Omental fat pad (tissue), 4 donors: ENCODE data around the gene F13B. TPM values are rescaled to one million over a fixed set of nuclear protein-coding genes. Genes with fewer than 3 reads are reported as not detected.

Experiments used
- ATAC-seq: fragments of 150-250 bp; one replicate; pipeline ENCODE4 v1.9.1; 2016; ENCODE audit warnings: mild to moderate bottlenecking, moderate library complexity; ENCODE audit not compliant: low FRiP score
- DNase-seq: peaks from one replicate; pipeline ENCODE4 v3.0.0-alpha.2; 2019; ENCODE audit warnings: low spot score
- total RNA-seq, 4 donors: library from RNA; depleted of rRNA; stranded (reverse); fragments of >200 nt; gene quantifications; one replicate each; pipeline ENCODE4 v1.1.0, GENCODE V29; 2016
- TF ChIP-seq, protein P1 (sequence below), 3 donors: fragments of 450-650 bp; IDR thresholded peaks; one replicate each; pipeline ENCODE4 v1.5.1; 2016 to 2017; ENCODE audit warnings: antibody characterized with exemption in 3 of 3, mild to moderate bottlenecking in 3 of 3, moderate library complexity in 2 of 3

The F13B gene
- total RNA-seq, 4 donors from 2014 or later = not detected

DNA sequence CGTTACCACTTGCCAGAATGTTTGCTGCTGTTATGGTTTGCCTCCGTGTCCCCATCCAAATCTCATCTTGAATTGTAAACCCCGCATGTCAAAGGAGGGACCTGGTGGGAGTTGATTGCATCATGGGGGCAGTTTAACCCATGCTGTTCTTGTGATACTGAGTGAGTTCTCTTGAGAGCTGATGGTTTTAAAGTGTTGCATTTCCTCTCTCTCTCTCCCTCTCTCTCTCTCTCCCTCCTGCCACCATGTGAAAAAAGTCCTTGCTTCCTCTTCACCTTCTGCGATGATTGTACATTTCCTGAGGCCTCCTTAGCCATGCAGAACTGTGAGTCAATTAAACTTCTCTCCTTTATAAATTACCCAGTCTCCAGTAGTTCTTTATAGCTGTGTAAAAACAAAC lies 45.3 kb downstream of the F13B start:
- ATAC-seq (no peak), DNase-seq (no peak)
- TF ChIP-seq, protein P1, sequence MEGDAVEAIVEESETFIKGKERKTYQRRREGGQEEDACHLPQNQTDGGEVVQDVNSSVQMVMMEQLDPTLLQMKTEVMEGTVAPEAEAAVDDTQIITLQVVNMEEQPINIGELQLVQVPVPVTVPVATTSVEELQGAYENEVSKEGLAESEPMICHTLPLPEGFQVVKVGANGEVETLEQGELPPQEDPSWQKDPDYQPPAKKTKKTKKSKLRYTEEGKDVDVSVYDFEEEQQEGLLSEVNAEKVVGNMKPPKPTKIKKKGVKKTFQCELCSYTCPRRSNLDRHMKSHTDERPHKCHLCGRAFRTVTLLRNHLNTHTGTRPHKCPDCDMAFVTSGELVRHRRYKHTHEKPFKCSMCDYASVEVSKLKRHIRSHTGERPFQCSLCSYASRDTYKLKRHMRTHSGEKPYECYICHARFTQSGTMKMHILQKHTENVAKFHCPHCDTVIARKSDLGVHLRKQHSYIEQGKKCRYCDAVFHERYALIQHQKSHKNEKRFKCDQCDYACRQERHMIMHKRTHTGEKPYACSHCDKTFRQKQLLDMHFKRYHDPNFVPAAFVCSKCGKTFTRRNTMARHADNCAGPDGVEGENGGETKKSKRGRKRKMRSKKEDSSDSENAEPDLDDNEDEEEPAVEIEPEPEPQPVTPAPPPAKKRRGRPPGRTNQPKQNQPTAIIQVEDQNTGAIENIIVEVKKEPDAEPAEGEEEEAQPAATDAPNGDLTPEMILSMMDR (IDR thresholded peaks at IDR 0.05) = no peak

DNA sequence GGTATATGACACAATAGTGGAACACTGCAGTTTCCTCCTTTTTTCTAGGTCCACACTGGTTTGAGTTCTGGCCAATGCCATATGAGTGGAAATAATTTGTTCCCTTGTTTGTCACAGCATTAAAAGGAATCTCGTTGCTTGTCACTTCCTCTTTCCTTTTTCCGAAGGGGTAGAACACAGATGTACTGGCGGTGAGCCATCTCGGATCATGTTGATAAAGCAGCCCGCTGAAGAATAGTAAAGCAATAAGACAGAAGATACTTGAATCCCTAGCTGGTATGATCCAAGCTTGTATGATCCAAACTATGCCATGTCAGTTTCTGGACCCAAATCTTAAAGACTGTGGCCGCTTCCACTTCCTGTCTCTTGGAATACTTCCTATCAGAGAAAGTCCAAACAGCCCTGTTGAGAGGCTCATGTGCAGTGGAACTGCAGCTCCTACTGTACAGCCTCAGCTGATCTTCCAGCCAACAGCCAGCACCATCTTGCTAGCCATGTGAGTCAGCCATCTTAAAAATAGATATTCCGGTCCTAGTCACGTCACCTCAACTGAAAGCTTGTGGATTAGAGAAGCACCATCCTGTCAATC lies 49.4 kb downstream of the F13B start:
- TF ChIP-seq, protein P1 (IDR thresholded peaks at IDR 0.05) = no peak
- ATAC-seq (no peak), DNase-seq (no peak)

DNA sequence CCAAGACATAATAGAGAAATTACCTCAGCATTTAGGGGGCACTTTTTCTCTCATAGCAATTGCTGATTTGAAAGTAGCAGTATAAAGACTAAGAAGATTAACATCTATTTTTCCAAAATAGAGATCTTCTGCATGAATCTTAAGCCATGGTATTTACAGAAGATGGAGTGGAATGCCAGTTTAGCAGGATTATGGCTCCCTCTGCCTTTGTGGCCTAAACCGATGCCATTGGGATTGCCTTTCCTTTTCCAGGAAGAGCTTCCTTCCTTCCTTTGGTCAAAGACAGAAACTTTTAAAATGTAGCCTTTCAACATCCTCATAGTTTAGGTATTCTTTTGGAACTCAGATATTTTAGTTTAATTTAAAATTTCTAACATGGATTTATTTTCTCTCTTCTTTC lies 50.3 kb downstream of the F13B start:
- no peak for DNase-seq
- TF ChIP-seq, protein P1 (IDR thresholded peaks at IDR 0.05) = no peak
- no peak for ATAC-seq

- no peak for ATAC-seq
- no peak for DNase-seq
- TF ChIP-seq, protein P1 (IDR thresholded peaks at IDR 0.05) = no peak
These were observed 53.8 kb downstream of the F13B start for GRCh38 chr1:197013234-197013633.

DNA sequence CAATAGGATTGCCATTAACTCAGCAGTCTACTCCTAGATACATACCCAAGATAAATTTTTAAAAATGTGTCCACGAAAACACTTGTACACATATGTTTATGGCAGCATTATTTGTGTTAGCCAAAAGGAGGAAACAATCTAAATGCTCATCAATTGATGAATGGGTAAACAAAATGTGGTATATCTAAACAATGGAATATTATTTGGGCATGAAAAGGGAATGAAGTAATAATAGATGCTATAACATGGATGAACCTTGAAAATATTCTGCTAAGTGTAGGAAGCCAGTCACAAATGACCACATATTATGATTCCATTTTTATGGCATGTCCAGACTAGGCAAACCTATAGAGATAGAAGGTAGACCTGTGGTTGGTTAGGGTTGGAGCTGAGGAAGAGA lies 55.4 kb downstream of the F13B start:
- TF ChIP-seq, protein P1 (IDR thresholded peaks at IDR 0.05) = no peak
- DNase-seq = no peak
- no peak for ATAC-seq

GRCh38 chr1:197008861-197009260 lies 58.2 kb downstream of the F13B start:
- DNase-seq = no peak
- ATAC-seq = no peak
- TF ChIP-seq, protein P1 (IDR thresholded peaks at IDR 0.05) = no peak

DNA sequence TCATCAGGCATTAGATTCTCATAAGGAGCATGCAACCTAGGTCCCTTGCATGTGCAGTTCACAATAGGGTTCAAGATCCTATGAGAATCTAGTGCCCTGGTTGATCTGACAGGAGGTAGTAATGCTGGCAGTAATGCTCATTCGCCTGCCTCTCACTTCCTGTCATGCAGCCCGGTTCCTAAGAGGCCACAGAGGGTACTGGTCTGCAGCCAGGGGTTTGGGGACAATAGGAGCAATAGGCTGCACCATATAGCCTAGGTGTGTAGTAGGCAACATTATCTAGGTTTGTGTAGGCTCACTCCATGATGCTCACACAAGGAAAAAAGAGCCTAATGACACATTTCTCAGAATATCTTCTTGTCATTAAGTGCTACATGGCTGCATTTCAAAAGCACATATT lies 63.9 kb downstream of the F13B start:
- DNase-seq (no peak), ATAC-seq (no peak)
- TF ChIP-seq, protein P1 (IDR thresholded peaks at IDR 0.05) = no peak
